AG04450 (cell line): Measurements from ENCODE around the gene HOXA9. TPM values are rescaled to one million over a fixed set of nuclear protein-coding genes. Genes with fewer than 3 reads are reported as not detected.

Experiments used
- CTCF ChIA-PET: fragments of 300-600, 350-600 bp; formaldehyde crosslinking; extraction: SDS; loops from one replicate; lab custom pipeline; 2022; ENCODE audit warnings: antibody characterized with exemption, inconsistent platforms; lab: Charles Lee
- POLR2A ChIA-PET: fragments of 350-600 bp; formaldehyde crosslinking; extraction: SDS; loops from one replicate; lab custom pipeline; 2021; ENCODE audit warnings: antibody characterized with exemption, inconsistent platforms; lab: Yijun Ruan, JAX
- DNase-seq: peaks from one replicate; pipeline ENCODE4 v3.0.0-alpha.2; 2011; ENCODE audit warnings: low read depth, low spot score
- H3K27ac ChIP-seq: one replicate; pipeline ENCODE4 v1.5.1; 2012; ENCODE audit warnings: low read depth, low read length, control low read depth
- H3K27me3 ChIP-seq: one replicate; pipeline ENCODE4 v1.6.0; 2012; ENCODE audit warnings: low read length; ENCODE audit not compliant: control insufficient read depth, insufficient read depth
- H3K4me3 ChIP-seq: 2 replicates; pipeline ENCODE4 v1.5.1; 2011; ENCODE audit warnings: mild to moderate bottlenecking, low read depth, low read length, control low read depth
- H3K9me3 ChIP-seq: 2 replicates; pipeline ENCODE4 v1.5.1; 2012; ENCODE audit warnings: low read length; ENCODE audit not compliant: control insufficient read depth, insufficient read depth
- CTCF ChIP-seq: IDR thresholded peaks from 2 replicates; pipeline ENCODE4 v1.5.1; 2011; ENCODE audit warnings: low read depth, low read length, control low read depth, inconsistent platforms
- polyA plus RNA-seq: library from polyadenylated mRNA; depleted of rRNA; stranded (reverse); fragments of >200 nt; gene quantifications from 2 replicates; pipeline ENCODE4 v1.2.3, GENCODE V29; 2011

Gene HOXA9
- polyA plus RNA-seq, 1 experiment = 1.5 TPM

- ChIA-PET CTCF (interaction anchor here (1.5 to 4.2 kb wide), 7 partner anchors 13 to 1285 kb away, joined by 6 to 21 read pairs (median 15); no protein-coding TSS in a partner anchor), POLR2A (no interaction called here)
- Histone ChIP-seq H3K4me3 (no peak overlapping the region), H3K27ac (no peak overlapping the region), H3K9me3 (peaks cover 8% of the 10 kb centered on the region; the same call in 1 of the 2 replicates), H3K27me3 (peaks cover 87% of the 10 kb centered on the region)
- TF ChIP-seq CTCF = no peak
- no peak for DNase-seq
These were observed 12.5 kb upstream of the HOXA9 start for GRCh38 chr7:27177795-27178320.

- Histone ChIP-seq H3K9me3 (peaks cover 11% of the 10 kb centered on the region; the same call in 1 of the 2 replicates), H3K27ac (no peak overlapping the region), H3K27me3 (peaks cover 87% of the 10 kb centered on the region), H3K4me3 (no peak overlapping the region)
- no peak for DNase-seq
- CTCF ChIA-PET = interaction anchor here (1.5 to 4.2 kb wide), 3 partner anchors 33 to 1284 kb away, joined by 6 to 17 read pairs (median 8); no protein-coding TSS in a partner anchor
- POLR2A ChIA-PET = no interaction called here
- no peak for TF ChIP-seq CTCF
These were observed 11.8 kb upstream of the HOXA9 start for GRCh38 chr7:27176962-27177794.

- Histone ChIP-seq H3K27ac (no peak overlapping the region), H3K9me3 (peaks cover 11% of the 10 kb centered on the region; the same call in 1 of the 2 replicates), H3K27me3 (peaks cover 88% of the 10 kb centered on the region), H3K4me3 (no peak overlapping the region)
- ChIA-PET POLR2A (no interaction called here), CTCF (interaction anchor here (1.5 to 4.2 kb wide), 3 partner anchors 33 to 1283 kb away, joined by 6 to 17 read pairs (median 8); no protein-coding TSS in a partner anchor)
- no peak for TF ChIP-seq CTCF
- DNase-seq = no peak
These were observed 11.1 kb upstream of the HOXA9 start for GRCh38 chr7:27176524-27176845.

- Histone ChIP-seq H3K4me3 (no peak overlapping the region), H3K9me3 (peaks cover 11% of the 10 kb centered on the region; the same call in 1 of the 2 replicates), H3K27ac (no peak overlapping the region), H3K27me3 (peaks cover 89% of the 10 kb centered on the region)
- ChIA-PET CTCF (interaction anchor here (0.6 to 4.2 kb wide), 4 partner anchors 34 to 1283 kb away, joined by 6 to 17 read pairs (median 10); no protein-coding TSS in a partner anchor), POLR2A (no interaction called here)
- no peak for DNase-seq
- TF ChIP-seq CTCF = no peak
These were observed 10.5 kb upstream of the HOXA9 start for GRCh38 chr7:27175626-27176523.
